Measurements from ENCODE around the gene CDC37L1. TPM values are rescaled to one million over a fixed set of nuclear protein-coding genes. Genes with fewer than 3 reads are reported as not detected.
"Not testable (repeated sequence)": the region's sequence is repeated elsewhere in the genome, so short reads cannot be mapped to it uniquely, and the experiment has no call there.

The CDC37L1 gene
- total RNA-seq, 4 donors from 2014 or later: 15.5 to 32.5 (median 25.8) TPM

DNA sequence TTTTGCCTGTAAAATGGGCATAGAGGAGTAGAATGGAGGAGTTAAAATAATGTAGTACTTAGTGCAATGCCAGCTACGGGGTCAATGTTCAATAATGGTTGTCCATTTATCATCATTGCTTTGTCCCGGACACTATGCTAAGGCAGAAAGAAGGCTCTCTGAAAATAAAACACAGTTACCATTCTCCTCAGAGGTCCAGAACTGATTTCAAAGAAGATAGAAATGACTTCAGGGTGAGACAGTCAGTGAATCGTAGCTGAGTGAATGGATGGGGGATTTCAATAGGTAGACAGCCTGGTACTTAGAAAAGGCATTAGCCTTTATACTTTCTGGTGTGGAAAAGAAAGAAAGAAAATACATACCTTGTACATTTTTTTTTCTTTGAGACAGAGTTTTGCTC is 62.9 kb downstream of the CDC37L1 start:
- H3K4me3 ChIP-seq (ENCODE audit: low read depth, poor library complexity, severe bottlenecking): no peak overlapping the region
- WGBS, 2 donors: 30 to 54% methylated on average over 3 of the region's 3 CpGs
- intact Hi-C loops (cut with DNase I; ENCODE audit: low total_unique reads): no loop called here
- no peak for DNase-seq (ENCODE audit: low spot score in 2 of 2)
- TF ChIP-seq POLR2A (IDR thresholded peaks at IDR 0.05): no peak
- TF ChIP-seq, protein P1, sequence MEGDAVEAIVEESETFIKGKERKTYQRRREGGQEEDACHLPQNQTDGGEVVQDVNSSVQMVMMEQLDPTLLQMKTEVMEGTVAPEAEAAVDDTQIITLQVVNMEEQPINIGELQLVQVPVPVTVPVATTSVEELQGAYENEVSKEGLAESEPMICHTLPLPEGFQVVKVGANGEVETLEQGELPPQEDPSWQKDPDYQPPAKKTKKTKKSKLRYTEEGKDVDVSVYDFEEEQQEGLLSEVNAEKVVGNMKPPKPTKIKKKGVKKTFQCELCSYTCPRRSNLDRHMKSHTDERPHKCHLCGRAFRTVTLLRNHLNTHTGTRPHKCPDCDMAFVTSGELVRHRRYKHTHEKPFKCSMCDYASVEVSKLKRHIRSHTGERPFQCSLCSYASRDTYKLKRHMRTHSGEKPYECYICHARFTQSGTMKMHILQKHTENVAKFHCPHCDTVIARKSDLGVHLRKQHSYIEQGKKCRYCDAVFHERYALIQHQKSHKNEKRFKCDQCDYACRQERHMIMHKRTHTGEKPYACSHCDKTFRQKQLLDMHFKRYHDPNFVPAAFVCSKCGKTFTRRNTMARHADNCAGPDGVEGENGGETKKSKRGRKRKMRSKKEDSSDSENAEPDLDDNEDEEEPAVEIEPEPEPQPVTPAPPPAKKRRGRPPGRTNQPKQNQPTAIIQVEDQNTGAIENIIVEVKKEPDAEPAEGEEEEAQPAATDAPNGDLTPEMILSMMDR (IDR thresholded peaks at IDR 0.05): no peak

DNA sequence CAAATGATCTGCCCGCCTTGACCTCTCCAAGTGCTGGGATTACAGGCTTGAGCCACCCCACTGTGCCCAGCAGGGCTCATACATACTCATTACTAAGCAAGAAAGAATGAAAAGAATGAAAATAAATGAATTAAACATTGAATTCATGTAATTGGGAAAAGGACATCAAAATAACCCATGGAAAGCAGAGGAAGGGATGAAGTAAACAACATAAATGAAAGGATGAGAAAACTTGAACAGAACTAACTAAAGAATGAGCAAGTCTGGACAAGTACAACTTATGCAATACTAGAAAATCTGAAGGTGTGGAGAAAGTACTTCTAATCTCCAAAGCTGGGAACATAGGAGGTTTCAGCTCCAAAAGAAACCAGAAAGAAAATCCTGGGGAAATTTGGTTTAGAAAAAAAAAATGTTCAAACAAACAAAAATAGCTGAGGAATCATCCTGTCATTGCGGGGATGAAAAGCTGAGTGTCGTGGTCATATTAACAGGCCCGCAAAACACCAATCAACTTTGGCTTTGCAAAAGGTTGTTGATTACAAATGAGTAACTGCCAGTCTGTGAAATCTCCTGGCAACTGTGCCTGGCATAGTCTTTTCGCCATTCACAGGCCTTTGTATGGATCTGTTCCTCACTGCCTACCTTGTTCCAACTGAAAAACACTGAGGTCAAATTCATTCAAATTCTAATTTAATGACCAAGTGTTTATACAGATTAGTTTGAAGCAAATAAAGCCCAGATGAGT is 63.9 kb downstream of the CDC37L1 start:
- TF ChIP-seq, protein P1 (IDR thresholded peaks at IDR 0.05): no peak
- TF ChIP-seq POLR2A (IDR thresholded peaks at IDR 0.05): no peak
- 50 to 59% methylated on average over 5 of the region's 5 CpGs for WGBS, 2 donors
- no peak overlapping the region for H3K4me3 ChIP-seq (ENCODE audit: low read depth, poor library complexity, severe bottlenecking)
- DNase-seq (ENCODE audit: low spot score in 2 of 2): no peak
- intact Hi-C loops (cut with DNase I; ENCODE audit: low total_unique reads): no loop called here

GRCh38 chr9:4746278-4747030 is 67.1 kb downstream of the CDC37L1 start:
- no peak for TF ChIP-seq POLR2A (IDR thresholded peaks at IDR 0.05)
- TF ChIP-seq, protein P1 (IDR thresholded peaks at IDR 0.05): no peak
- intact Hi-C loops (cut with DNase I; ENCODE audit: low total_unique reads): no loop called here
- WGBS, 2 donors: 84 to 91% methylated on average over 2 of the region's 2 CpGs
- no peak overlapping the region for H3K4me3 ChIP-seq (ENCODE audit: low read depth, poor library complexity, severe bottlenecking)
- DNase-seq (ENCODE audit: low spot score in 2 of 2): no peak

DNA sequence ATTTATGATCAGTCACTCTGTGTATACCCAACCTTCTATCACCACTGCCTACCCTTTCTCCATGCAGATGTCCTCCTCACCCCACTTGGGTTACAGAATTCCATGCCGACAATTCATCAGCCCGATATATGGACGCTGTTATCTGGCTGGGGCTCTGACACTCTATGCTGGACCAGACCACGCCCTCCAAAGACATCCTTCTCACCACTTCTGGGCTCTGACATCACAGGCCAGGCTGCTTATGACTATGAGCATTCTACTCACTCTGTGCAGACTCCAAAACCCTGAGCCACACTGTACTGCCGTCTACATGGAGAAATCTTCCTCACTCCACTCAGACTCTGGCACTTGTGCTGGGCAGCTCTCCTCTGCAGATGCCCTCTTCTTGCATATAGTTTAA is 69.2 kb downstream of the CDC37L1 start:
- intact Hi-C loops (cut with DNase I; ENCODE audit: low total_unique reads): no loop called here
- DNase-seq (ENCODE audit: low spot score in 2 of 2): no peak
- no peak overlapping the region for H3K4me3 ChIP-seq (ENCODE audit: low read depth, poor library complexity, severe bottlenecking)
- TF ChIP-seq, protein P1 (IDR thresholded peaks at IDR 0.05): no peak
- no peak for TF ChIP-seq POLR2A (IDR thresholded peaks at IDR 0.05)
- 96 to 97% methylated on average over 5 of the region's 5 CpGs for WGBS, 2 donors

- no peak for DNase-seq (ENCODE audit: low spot score in 2 of 2)
- TF ChIP-seq, protein P1 (IDR thresholded peaks at IDR 0.05): peak in 1 of 3 donors; percentile 14
- no peak for TF ChIP-seq POLR2A (IDR thresholded peaks at IDR 0.05)
- WGBS, 2 donors: 38 to 46% methylated on average over 8 of the region's 8 CpGs
- H3K4me3 ChIP-seq (ENCODE audit: low read depth, poor library complexity, severe bottlenecking): no peak overlapping the region
- intact Hi-C loops (cut with DNase I; ENCODE audit: low total_unique reads): no loop called here
Observed at GRCh38 chr9:4750023-4750673, 70.8 kb downstream of the CDC37L1 start.

GRCh38 chr9:4754530-4754929 is 75.2 kb downstream of the CDC37L1 start:
- H3K4me3 ChIP-seq (ENCODE audit: low read depth, poor library complexity, severe bottlenecking); DNase-seq (ENCODE audit: low spot score in 2 of 2); intact Hi-C loops (cut with DNase I; ENCODE audit: low total_unique reads): not testable (repeated sequence)
